GM18867 (cell line): Measurements from ENCODE around the gene LZTR1.
A peak's percentile ranks its signal among the peaks of the same experiment; 100 is the strongest.
"Not testable (repeated sequence)": the region's sequence is repeated elsewhere in the genome, so short reads cannot be mapped to it uniquely, and the experiment has no call there.

ENCODE experiments used
- ATAC-seq: cut with Tn5 transposase; IDR thresholded peaks from one replicate; pipeline ENCODE4 v1.9.1; 2021; ENCODE audit warnings: mild to moderate bottlenecking, moderate library complexity; ENCODE audit not compliant: unreplicated experiment

Gene LZTR1

DNA sequence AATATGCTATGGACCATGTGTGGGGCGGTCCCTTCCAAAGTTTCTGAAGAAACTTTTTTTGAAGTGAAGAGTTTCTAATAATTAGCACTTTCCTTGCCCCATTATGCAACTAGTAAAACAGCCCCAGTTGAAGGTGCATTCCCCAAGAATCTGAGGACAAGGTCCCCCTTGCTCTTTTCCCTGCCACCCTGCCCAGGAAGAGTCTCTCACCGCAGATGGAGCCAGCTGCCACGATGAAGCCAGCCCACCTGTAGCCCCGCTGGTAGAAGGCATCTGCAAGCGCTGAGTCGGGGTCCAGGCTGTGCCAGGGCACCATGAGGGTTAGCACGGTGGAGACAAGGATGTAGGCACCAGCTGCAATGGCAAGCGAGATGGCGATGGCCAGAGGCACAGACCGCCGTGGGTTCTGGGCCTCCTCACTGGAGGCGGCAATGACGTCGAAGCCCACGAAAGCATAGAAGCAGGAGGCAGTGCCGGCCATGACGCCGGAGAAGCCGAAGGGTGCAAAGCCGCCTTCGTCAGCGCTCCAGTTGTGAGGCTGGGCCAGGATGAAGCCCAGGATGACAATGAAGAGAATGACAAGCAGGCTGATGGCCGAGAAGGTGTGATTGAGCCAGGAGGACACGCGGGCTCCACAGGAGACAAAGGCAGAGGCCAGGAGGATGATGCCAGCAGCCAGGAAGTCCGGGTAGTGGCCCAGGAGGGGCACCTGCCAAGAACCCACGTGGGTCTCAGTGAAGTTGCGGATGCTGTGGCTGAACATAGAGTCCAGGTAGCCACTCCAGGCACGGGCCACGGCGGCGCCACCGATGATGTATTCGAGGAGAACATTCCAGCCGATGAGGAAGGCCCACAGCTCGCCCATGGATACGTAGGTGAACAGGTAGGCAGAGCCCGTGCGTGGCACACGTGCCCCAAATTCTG, 48.8 kb downstream of the LZTR1 start:
- ATAC-seq, result no peak

DNA sequence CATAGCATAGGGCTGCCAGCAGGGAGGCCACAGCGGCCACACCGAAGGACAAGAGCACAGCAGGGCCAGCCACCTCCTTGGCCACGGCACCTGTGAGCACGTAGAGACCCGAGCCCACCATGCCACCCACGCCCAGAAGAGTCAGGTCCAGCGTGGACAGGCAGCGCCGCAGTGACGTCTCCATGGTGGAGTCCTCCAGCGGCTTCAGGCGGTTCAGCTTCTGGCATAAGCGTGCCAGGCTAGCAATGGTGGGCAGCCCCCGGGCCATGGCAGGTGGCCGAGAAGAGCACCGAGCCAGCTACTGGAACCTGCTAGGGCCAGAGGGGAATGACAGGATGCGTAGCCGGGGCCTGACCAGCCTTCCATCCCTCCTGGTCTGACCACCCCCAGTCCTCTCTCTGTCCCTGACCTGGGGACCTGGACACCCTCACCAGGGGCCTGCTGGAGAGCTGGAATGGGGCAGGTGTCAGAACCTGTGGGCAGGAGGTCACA, 49.5 kb downstream of the LZTR1 start:
- no peak for ATAC-seq

DNA sequence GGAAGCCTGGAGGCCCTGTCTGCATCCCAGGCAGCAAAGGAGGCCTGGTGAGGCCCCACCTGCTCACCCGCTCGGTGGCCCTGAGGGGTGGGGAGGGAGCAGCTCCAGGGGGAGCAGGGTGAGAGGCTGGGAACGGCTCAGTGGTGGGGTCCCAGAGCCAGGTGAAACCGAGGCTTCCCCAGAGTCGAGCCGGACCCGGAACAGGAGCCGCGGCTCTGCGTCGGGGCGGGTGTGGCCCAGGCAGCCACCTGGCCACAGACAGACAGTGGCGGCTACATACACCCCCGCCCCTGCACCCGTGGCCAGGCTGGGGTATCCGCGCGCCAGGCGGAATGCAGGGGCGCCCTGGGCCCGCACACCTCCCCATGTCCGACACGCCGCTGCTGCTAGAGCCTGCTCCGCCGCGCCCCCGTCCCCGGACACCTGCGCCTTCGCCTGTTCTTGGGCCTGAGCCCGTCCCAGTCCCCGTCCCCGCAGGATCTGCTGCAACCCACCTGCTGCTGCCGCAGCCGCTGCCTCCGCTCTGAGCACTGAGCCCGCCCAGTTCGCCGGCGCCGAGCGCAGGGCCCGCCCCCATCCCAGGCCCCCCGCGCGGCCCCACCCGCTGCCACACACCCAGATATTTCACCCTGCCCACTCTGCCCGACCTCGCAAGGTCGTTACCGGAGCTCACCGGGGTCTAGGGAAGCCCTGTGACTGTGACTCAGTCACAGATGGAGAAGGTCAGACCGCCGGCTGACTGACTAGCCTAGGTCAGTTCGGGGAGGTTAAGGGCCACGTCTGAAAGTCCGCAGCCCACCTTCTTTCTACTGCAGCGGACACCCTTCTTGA, 50.2 kb downstream of the LZTR1 start, which contains the start of gene SLC7A4:
Gene SLC7A4, minus strand, starts transcription at position 525 of the 831 bp plus-strand sequence. CDS start 749 bp downstream, outside the sequence.
- ATAC-seq, result no peak

DNA sequence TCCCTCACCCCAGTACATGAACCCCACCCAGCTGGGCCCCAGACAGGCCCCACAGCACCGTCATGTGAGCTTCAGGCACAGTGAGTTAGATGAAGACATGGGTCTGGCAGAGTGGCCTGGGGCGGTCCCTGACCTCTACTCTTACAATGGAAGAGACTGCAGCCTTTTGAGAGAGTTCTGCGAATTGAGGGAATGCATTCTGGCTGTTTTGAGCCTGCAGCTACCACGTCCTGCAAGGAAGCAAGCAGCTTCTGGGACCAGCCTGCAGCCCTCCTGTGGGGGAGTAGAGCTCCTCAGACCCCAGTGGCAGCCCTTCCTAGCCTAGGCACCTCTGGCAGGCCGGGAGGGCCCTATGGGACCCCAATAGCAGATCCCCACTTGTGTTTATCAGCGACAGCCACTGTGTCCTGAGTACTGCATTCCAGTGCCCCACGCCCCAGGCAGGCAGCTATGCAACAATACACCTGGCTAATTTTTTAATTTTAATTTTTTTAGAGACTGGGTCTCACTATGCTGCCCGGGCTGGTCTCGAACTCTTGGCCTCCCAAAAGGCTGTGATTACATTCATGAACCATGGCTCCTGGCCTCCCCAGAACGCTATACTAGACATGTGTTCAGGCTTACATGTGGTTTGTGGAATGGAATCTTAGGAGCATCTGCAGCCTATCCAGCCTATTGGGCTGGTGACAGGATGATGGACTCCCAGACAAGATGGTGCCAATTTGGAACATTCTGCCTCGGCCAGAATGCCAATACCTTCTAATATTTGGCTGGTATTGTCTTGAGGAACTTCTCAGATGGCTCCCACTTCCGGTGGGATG, 51.0 kb downstream of the LZTR1 start:
- ATAC-seq, result no peak

DNA sequence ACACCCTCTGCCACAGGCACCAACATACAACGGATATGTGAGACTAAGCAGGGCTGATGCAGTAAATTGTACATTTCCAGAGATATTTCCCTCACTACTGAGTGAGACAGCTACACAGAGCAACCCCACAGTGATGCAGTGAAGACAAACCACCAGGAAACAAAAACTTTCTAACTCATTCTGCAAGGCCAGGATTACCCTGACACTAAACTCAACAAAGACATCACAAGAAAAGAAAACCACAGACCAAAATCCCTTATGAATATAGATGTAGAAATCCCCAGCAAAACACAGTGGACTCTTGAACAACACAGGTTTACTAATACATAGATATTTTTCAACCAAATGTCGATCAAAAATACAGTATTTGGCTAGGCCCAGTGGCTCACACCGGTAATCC, 51.8 kb downstream of the LZTR1 start:
- ATAC-seq, result no peak

DNA sequence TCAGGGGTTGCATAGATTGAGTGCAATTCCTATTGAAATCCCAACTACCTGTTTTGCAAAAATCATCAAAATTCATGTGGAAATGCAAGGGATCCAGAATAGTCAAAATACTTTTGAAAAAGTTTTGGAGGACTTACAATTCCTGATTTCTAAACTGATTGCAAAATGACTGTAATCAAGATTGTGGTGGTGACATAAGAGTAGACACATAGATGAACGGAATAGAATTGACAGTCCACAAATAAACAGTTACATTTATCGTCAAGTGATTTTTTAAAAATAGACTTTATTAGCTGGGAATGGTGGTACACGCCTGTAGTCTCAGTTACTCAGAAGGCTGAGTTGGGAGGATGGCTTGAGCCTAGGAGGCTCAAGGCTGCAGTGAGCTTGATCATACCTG, 52.9 kb downstream of the LZTR1 start:
- no peak for ATAC-seq

DNA sequence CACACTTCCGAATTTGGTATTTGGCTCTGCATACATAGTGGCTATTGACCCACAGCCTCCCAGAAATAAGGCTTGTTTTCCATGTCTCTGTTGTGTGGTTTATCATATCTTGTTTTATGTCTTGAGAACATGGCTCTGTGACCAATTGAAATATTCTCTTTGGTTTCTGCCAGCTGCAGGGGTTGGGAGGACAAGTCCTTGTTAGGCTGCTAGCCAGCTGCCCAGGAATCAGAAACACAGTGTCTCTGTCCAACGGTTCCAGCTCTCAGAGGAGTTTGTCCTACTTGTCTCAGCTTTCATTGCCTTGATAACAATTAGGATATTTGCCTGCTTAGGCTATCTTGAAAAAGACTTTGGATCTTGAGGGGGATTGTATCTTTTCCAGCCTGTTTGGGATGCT, 56.3 kb downstream of the LZTR1 start:
- ATAC-seq, result no peak

DNA sequence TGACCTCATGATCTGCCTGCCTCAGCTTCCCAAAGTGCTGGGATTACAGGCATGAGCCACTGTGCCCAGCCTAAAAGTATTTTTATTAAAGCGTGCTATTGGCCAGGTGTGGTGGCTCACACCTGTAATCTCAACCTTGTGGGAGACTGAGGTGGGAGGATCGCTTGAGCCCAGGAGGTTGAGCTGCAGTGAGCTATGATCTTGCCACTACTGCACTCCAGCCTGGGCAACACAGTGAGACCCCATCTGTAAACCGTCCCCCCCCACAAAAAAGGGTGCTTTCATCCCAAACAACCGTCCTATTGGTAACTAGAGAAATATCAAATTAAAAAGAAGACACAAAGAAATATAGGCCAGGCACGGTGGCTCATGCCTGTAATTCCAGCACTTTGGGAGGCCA, 57.1 kb downstream of the LZTR1 start:
- not testable (repeated sequence) for ATAC-seq

DNA sequence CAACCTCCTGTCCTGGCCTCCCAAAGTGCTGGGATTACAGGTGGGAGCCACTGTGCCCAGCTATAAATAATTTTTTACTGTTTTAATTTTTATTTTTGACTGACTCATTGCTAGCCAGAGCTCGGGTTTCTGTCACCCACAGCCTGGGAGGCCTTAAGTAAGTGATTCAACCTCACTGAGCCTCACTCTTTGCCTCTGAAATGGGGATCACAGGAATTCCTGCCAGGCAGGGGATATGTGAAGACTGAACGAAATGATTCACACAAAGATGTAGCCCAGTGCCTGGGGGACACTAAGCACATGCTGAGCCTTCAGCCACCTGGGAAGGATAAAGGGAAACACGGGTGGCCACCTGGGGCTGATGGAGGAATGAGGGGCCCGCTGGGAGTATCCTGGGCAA, 59.8 kb downstream of the LZTR1 start:
- ATAC-seq, result no peak

DNA sequence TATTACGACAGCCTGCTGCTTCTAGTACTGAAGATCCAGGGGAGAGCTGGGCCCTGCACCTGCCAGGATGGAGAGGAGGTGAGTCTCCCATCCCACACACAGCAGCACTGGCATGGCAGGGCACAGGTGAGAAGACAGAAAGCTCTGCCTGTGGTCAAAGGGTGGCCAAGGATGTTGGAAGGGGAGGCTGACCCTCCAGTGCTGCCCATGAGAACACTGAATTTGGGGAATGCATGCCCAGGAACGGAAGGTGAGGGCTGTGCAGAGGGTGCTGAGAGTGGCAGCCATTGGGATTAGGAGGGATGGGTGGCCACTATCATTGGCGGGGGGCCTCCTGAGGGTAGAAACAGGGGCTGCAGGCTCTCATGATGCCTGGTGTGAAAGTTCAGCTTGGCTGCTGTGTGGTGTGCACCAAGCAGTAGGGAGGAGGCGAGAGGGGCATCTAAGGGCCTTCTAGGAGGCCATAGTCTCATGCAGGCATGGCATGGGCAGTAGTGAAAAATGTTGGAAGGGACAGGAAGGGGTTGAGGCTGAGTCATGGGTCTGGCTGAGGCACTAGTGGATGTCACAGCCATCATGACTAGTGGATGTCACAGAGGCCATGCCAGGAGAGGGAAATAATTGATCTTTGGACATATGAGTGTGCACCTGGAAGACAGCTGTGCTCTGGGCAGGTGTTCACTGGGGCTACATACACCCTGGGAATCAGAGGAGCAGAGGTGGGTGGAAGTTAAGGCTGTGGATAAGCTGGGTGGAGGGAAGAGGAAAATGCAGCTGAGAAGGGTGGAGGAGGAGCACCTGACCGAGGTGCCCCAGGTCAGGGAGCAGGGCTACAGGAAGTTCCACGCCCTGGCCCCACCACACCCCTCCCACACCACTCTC, 61.1 kb downstream of the LZTR1 start:
- ATAC-seq, result no peak

DNA sequence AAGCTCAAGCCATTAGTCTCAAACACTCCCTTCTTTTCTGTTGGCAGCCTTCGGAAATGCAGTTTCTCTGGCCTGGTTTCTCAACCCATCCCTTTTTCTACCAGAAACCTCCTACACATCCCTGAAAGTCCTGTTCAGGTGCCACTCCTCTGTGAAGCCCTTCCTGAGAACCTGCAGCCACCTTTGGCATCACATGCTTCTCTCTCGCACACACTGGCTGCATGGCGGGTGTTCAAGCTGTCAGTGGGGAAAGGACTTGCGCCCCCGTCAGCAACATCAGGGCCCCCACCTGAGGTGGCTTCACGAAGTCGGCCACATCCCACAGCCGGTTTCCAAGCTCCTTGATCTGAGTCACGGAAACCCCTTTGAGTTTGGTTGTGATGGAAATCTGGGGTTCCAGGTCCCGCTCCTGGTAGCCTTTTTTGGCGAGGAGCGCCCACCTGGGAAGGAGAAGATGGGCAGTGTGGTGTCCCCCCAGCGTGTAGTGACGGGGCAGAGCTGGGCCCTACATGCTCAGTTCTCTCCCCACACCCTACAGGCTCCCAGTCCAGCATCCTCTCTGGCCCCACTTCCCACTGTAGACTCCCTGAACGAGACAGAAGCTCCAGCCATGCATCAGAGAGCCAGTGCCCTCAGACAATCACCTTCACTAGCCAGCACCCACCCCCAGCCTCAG, 61.9 kb downstream of the LZTR1 start:
- ATAC-seq, result no peak

DNA sequence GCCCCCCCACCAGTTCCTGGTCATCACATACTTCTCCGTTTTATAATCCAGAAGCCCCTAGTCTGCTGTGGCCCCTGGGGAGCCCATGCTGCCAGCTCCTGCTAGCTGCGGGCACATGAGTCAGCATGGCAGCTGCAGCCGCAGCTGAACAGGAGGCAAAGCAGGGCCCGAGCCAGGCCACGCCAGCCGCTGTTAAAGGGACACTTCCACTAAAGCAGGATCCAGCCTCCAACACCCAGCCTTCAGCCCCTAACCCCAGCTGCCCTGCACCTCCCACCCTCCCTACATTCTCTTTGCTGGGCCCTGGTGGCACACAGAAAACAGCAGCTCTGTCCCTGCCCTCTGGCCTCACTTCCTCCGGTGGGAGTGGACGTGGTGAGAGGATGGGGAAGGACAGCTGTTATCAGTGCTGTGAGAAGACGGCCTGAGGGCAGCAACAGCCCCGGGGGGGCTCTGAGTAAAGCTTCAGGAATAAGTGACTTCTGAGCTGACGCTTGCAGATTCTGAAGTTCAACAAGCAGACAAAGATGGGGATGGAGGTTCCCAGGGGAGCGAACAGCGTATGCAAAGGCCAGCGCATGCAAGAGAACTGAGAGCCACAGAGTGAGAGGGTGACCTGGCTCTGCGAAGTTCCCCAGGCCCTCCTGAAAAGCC, 63.0 kb downstream of the LZTR1 start:
- ATAC-seq, result no peak

DNA sequence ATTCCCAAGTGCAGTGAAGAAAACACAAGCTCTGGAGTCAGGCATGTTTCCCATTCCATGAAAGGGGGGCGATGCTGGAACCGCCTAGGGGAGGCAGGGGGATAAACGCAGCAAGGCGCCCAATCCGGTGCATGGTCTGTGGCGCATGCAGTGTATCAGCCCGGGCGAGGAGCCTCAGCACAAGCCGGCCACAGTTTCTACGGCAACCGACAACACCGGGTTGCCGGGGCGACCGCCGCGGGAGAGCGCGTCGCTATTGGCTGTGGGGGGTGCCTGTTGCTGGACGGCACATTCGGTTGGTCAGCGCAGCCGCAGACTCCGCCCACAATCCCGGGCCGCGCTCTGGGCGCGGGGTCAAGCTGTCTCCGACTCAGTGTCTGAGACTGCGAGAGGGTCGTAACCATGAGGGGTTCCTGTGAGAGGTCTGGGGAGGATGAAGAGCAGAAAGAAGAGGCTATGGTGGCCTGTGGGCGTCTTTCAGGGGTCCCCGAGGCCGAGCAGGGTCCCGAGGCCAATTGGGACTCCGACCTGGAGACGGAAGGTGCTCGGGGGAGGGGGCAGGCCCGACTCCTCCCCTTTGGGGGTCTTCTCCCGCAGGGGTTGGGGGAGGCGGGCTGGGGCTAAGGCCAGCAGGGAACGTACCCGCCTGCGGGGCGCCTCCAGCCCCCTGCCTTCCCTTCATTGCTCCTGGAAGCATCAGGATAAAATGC, 63.6 kb downstream of the LZTR1 start, which contains the start of gene LRRC74B:
Gene LRRC74B, plus strand, starts transcription at position 362 of the 710 bp plus-strand sequence. Its CDS starts 41 bp downstream, at position 403.
- ATAC-seq, result peak; percentile 86

DNA sequence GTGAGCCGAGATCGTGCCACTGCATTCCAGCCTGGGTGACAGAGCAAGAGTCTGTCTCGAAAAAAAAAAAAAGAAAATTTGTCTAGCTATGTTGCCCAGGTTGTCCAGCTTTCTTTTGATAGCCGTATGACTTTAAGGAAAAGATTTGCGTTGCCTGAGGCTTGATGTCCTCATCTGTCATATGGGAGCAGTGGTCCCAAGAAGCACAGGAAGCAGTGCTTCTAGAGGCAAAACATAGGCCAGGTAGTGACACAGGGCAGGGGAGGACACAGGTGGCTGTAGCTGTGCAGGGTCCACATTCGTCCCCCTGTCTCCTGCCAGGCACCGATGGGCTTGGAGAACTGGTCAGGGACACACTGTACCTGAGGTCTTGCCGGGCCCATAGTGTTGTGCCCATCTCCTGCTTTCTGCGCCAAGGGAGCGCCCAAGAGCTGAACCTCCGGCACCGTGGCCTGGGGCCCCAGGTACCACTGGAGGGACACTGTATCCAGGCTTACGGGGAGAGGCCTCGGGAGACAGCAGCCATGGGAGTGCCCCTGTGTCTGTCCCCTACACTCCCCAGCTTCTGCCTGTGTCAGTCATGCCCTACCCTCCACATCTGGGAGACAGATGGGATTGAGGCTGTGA, 65.1 kb downstream of the LZTR1 start:
- no peak for ATAC-seq

DNA sequence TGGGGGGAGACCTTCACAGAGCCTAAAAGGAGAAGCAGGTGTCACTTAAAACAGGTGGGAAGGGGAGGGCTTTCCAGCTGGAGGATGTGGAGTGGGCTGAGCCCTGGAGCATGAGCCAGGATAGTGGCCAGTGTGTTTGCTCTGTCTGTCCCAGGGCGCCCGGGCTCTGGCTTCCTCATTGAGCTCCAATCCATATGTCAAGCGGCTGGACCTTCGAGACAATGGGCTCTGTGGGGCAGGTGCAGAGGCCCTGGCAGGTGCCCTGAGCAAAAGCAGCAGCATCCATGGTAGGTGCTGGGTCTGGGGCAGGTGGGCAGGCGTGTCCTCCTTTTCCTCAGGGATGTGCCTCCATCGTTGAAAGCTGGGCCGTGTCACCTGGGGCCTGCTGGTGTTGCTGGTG, 65.6 kb downstream of the LZTR1 start:
- no peak for ATAC-seq

DNA sequence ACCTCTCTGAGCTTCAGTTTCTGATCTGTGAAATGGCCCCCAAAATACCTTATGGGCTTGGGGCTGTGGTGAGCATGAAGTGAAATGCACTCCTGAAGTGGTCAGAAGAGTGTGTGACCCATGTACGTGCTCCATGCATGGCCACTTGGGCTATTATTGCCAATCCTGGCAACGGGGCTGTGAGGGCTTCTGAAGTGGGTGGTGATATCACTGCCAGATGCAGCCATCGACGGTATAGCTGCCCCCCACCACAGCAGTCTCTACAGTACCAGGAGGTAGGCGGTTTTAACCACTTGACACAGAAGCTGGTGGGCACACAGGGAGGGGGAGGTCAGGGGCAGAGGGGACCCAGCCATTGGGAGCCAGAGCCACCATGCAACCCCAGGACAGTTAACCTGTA, 66.4 kb downstream of the LZTR1 start:
- not testable (repeated sequence) for ATAC-seq
